Measurements from ENCODE around the gene PDGFB. TPM values are rescaled to one million over a fixed set of nuclear protein-coding genes. Genes with fewer than 3 reads are reported as not detected.

PDGFB gene
- total RNA-seq, 3 donors from 2014 or later (not counting 1 experiment from before 2014, with no cell fraction given) = 0.28 to 1.2 (median 0.31) TPM

DNA sequence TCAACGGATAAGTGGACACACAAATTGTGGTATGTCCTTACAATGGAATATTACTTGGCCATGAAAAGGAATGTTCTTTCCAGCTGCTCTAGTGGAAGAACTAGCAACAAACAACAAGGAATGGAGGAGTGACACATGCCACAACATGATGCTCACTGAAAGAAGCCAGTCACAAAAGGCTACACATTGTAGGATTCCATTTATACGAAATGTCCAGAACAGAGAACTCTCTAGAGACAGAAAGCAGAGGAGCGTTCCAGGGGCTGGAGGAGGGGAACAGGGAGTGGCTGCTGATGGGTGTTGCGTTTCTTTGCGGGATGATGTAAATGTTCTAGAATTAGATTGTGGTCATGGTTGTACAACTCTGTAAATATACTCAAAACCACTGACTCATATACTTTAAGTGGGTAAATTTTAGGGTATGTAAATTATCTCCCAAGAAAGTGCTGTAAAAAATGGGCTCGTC, 32.4 kb upstream of the PDGFB start:
- H3K36me3 Mint-ChIP-seq = no peaks in the 10 kb centered on the region
- DNase-seq (no peak), ATAC-seq (no peak)
- H3K4me1 ChIP-seq (ENCODE audit: control insufficient read depth, insufficient read depth, low read length) = peaks cover 8% of the 10 kb centered on the region
- intact Hi-C loops (cut with micrococcal nuclease) = loop anchor here (5.0 kb wide), 1 partner anchor 40 kb away; no protein-coding TSS in a partner anchor
- H3K4me3 ChIP-seq (ENCODE audit: low read length) = no peak overlapping the region
- WGBS (ENCODE audit: insufficient coverage) = 85% methylated on average over 4 of the region's 6 CpGs
- H3K27ac ChIP-seq (ENCODE audit: low read length) = no peak overlapping the region
- no peak overlapping the region for H3K4me3 Mint-ChIP-seq
- H3K27me3 Mint-ChIP-seq (ENCODE audit: low read depth in 2 of 2) = peaks cover 0 to 22% of the 10 kb centered on the region in 2 donors
- no peaks in the 10 kb centered on the region for H3K36me3 ChIP-seq (ENCODE audit: control insufficient read depth, insufficient read depth, low read length)
- H3K27me3 ChIP-seq (ENCODE audit: control insufficient read depth, insufficient read depth, low read length) = no peaks in the 10 kb centered on the region
- H3K9me3 ChIP-seq (ENCODE audit: control insufficient read depth, insufficient read depth, low read length) = peaks cover 3% of the 10 kb centered on the region
- H3K4me1 Mint-ChIP-seq = peaks cover 0 to 6% of the 10 kb centered on the region in 2 donors
- no peaks in the 10 kb centered on the region for H3K9me3 Mint-ChIP-seq
- H3K27ac Mint-ChIP-seq = no peak overlapping the region
- TF ChIP-seq, protein P1, sequence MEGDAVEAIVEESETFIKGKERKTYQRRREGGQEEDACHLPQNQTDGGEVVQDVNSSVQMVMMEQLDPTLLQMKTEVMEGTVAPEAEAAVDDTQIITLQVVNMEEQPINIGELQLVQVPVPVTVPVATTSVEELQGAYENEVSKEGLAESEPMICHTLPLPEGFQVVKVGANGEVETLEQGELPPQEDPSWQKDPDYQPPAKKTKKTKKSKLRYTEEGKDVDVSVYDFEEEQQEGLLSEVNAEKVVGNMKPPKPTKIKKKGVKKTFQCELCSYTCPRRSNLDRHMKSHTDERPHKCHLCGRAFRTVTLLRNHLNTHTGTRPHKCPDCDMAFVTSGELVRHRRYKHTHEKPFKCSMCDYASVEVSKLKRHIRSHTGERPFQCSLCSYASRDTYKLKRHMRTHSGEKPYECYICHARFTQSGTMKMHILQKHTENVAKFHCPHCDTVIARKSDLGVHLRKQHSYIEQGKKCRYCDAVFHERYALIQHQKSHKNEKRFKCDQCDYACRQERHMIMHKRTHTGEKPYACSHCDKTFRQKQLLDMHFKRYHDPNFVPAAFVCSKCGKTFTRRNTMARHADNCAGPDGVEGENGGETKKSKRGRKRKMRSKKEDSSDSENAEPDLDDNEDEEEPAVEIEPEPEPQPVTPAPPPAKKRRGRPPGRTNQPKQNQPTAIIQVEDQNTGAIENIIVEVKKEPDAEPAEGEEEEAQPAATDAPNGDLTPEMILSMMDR (IDR thresholded peaks at IDR 0.05) = no peak

GRCh38 chr22:39276440-39277141, 31.8 kb upstream of the PDGFB start:
- H3K27ac Mint-ChIP-seq = no peak overlapping the region
- H3K4me1 Mint-ChIP-seq = peaks cover 0 to 4% of the 10 kb centered on the region in 2 donors
- DNase-seq (no peak), ATAC-seq (no peak)
- WGBS (ENCODE audit: insufficient coverage) = 81% methylated on average over 12 of the region's 12 CpGs
- H3K27me3 ChIP-seq (ENCODE audit: control insufficient read depth, insufficient read depth, low read length) = no peaks in the 10 kb centered on the region
- H3K4me1 ChIP-seq (ENCODE audit: control insufficient read depth, insufficient read depth, low read length) = peaks cover 2% of the 10 kb centered on the region
- intact Hi-C loops (cut with micrococcal nuclease) = loop anchor here (5.0 kb wide), 1 partner anchor 39 kb away; no protein-coding TSS in a partner anchor
- no peak overlapping the region for H3K4me3 Mint-ChIP-seq
- no peak overlapping the region for H3K4me3 ChIP-seq (ENCODE audit: low read length)
- peaks cover 0 to 22% of the 10 kb centered on the region in 2 donors for H3K27me3 Mint-ChIP-seq (ENCODE audit: low read depth in 2 of 2)
- H3K36me3 Mint-ChIP-seq = no peaks in the 10 kb centered on the region
- H3K27ac ChIP-seq (ENCODE audit: low read length) = no peak overlapping the region
- H3K36me3 ChIP-seq (ENCODE audit: control insufficient read depth, insufficient read depth, low read length) = no peaks in the 10 kb centered on the region
- TF ChIP-seq, protein P1 (IDR thresholded peaks at IDR 0.05) = no peak
- peaks cover 3% of the 10 kb centered on the region for H3K9me3 ChIP-seq (ENCODE audit: control insufficient read depth, insufficient read depth, low read length)
- no peaks in the 10 kb centered on the region for H3K9me3 Mint-ChIP-seq

DNA sequence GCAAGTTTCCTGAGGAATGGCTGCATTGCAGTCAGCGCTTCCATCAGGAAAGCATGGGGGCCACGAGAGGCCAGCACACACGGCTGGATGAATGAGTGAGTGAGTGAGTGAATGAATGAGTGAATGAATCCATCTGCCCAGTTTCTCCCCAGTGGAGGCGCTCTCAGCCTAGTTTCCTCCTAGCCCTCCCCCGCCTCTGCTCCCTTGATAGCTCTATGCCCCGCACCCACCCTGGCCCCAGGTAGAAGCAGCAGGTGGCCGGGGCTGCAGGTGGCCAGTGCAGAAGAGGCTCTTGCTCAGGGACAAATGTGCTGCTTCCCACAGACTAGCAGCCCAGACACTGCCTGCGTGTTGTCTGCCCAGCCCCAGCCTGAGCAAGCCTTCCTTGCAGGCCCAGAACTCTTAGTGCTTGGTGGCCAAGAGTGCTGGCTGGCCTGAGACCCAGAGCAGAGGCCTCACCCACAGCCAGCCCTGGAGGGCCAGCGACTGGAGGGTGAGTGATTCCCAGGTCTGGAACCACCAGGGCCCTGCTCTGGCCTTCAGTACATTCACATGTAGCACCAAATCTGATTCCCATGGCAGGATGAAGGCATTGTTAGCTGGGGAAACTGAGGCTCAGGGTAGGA, 31.1 kb upstream of the PDGFB start:
- TF ChIP-seq, protein P1 (IDR thresholded peaks at IDR 0.05) = no peak
- H3K27ac Mint-ChIP-seq = no peak overlapping the region
- no peak for ATAC-seq

More for the DNA sequence above, 31.1 kb upstream of the PDGFB start:
- no peaks in the 10 kb centered on the region for H3K9me3 Mint-ChIP-seq
- DNase-seq = no peak
- peaks cover 5% of the 10 kb centered on the region for H3K9me3 ChIP-seq (ENCODE audit: control insufficient read depth, insufficient read depth, low read length)
- H3K4me1 ChIP-seq (ENCODE audit: control insufficient read depth, insufficient read depth, low read length) = no peaks in the 10 kb centered on the region
- H3K27ac ChIP-seq (ENCODE audit: low read length) = no peak overlapping the region
- no peaks in the 10 kb centered on the region for H3K4me1 Mint-ChIP-seq
- no peaks in the 10 kb centered on the region for H3K36me3 Mint-ChIP-seq
- H3K36me3 ChIP-seq (ENCODE audit: control insufficient read depth, insufficient read depth, low read length) = no peaks in the 10 kb centered on the region
- H3K27me3 ChIP-seq (ENCODE audit: control insufficient read depth, insufficient read depth, low read length) = no peaks in the 10 kb centered on the region
- H3K4me3 Mint-ChIP-seq = no peak overlapping the region
- WGBS (ENCODE audit: insufficient coverage) = 90% methylated on average over 9 of the region's 9 CpGs
- intact Hi-C loops (cut with micrococcal nuclease) = loop anchor here (5.0 kb wide), 1 partner anchor 39 kb away; no protein-coding TSS in a partner anchor
- H3K4me3 ChIP-seq (ENCODE audit: low read length) = no peak overlapping the region
- H3K27me3 Mint-ChIP-seq (ENCODE audit: low read depth in 2 of 2) = peaks cover 0 to 18% of the 10 kb centered on the region in 2 donors
